Transverse colon (tissue), 4 donors: ENCODE data around the gene AJUBA. TPM values are rescaled to one million over a fixed set of nuclear protein-coding genes. Genes with fewer than 3 reads are reported as not detected.

Source experiments
- DNase-seq: peaks from one replicate; pipeline ENCODE4 v3.0.0-alpha.2; 2019
- H3K27ac ChIP-seq, 4 donors: fragments of 200-600 bp; sonication (generic); 2 replicates each; pipeline ENCODE4 v1.5.1; 2016 to 2018; ENCODE audit warnings: inconsistent platforms in 4 of 4
- H3K27me3 ChIP-seq: fragments of 200-600 bp; sonication (generic); 2 replicates; pipeline ENCODE4 v1.5.1; 2017; ENCODE audit warnings: inconsistent platforms
- H3K36me3 ChIP-seq, 4 donors: fragments of 200-600 bp; sonication (generic); 2 replicates each; pipeline ENCODE4 v1.5.1; 2017 to 2019; ENCODE audit warnings: inconsistent platforms in 4 of 4
- H3K4me1 ChIP-seq, 4 donors: fragments of 200-600 bp; sonication (generic); 2 replicates each; pipeline ENCODE4 v1.5.1; 2017 to 2020; ENCODE audit warnings: inconsistent platforms in 4 of 4
- H3K4me3 ChIP-seq, 4 donors: fragments of 200-600 bp; sonication (generic); 1 replicate in 1 of 4; 2 replicates in 3 of 4; pipeline versions ENCODE4 v1.5.1 to v1.6.1; 2017 to 2019; ENCODE audit warnings: inconsistent platforms in 4 of 4
- H3K9me3 ChIP-seq, 2 donors: fragments of 200-600 bp; sonication (generic); 2 replicates each; pipeline ENCODE4 v1.5.1; 2017 to 2019; ENCODE audit warnings: inconsistent platforms in 2 of 2
- EP300 ChIP-seq: sonication (generic); formaldehyde crosslinking; IDR thresholded peaks from one replicate; pipeline ENCODE4 v1.6.1; 2017; ENCODE audit warnings: antibody characterized with exemption, low read depth
- POLR2A ChIP-seq: fragments of 450-650 bp; IDR thresholded peaks from one replicate; pipeline ENCODE4 v1.6.1; 2016; ENCODE audit warnings: antibody characterized with exemption, mild to moderate bottlenecking, moderate library complexity
- POLR2AphosphoS5 ChIP-seq, 3 donors: sonication (generic); formaldehyde crosslinking; IDR thresholded peaks; one replicate each; pipeline ENCODE4 v1.6.1; 2016; ENCODE audit warnings: antibody characterized with exemption in 3 of 3
- WGBS, 2 donors: methylation state at CpG; one replicate each; pipeline ENCODE4 v1.1.5; 2018; ENCODE audit warnings: low coverage in 1 of 2; 5-methylcytosine and 5-hydroxymethylcytosine counted together
- in situ Hi-C, 4 donors: fragments of 200-750 bp; cut with MboI; loops; one replicate each; pipeline versions ENCODE4 v1.15.0 to v1.15.1; 2017; ENCODE audit warnings: low sequenced_read_pairs in 3 of 4, low pct_ligation_motif_present in 1 of 4, low pct_unique_long_range_greater_than_20kb in 1 of 4
- intact Hi-C: fragments of 100-400 bp; cut with DNase I; formaldehyde crosslinking; loops from one replicate; pipeline ENCODE4 v1.15.1; 2023; ENCODE audit warnings: low total_unique reads
- total RNA-seq, 4 donors: library from RNA; depleted of rRNA; stranded (reverse); fragments of >200 nt; gene quantifications; one replicate each; pipeline ENCODE4 v1.1.0, GENCODE V29; 2016
- TF ChIP-seq, protein P1 (sequence below), 5 experiments: fragments of 200-600 bp in 3 of 5; fragments of 450-650 bp in 2 of 5; sonication (generic) in 3 of 5; IDR thresholded peaks; 1 replicate in 2 of 5; 2 replicates in 3 of 5; pipeline ENCODE4 v1.5.1; 2016 to 2017; ENCODE audit warnings: antibody characterized with exemption in 5 of 5, inconsistent platforms in 3 of 5, mild to moderate bottlenecking in 2 of 5, moderate library complexity in 1 of 5

Gene AJUBA
- total RNA-seq, 4 donors from 2014 or later: 1.8 to 5.2 (median 3.7) TPM; not detected in 1

DNA sequence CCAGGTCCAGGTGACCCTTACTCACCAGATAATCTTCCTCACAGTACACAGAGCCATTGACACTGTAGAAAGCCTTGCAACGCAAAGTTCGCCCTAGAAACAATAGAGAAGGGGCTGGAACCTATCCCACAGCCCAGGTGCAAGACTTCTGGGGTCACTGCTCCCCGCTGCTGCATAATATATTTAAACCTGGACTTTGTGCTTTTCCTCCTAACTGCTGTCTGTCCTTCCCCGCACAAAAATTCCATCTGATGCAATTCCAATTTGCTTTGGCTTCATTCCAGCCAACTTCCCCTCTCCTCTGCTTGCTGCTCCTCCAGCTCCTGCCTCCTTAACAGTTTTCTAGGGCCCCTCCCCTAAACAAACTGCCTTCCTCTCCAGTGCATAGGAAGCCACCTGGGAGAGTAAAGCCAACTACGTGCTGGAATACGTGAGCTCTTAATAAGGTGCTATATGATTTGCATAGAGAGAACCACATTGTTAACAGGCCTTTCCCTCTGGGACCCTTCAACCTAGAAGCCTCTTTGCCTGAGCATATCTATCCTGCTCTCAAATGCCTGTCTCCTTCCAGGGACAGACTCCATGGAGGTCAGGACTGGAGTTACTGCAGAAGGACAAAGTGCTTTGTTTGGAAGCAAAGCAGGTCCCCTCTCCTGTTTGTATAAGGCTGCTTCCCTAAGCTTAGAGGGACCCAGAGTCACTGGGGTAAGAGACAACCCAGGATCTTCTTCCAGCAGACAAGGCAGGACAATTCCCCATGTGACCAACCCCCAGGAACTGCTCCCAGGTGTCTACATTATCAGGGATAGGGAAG, 5.5 kb downstream of the AJUBA start:
- Histone ChIP-seq H3K36me3 (no peaks in the 10 kb centered on the region), H3K4me1 (peaks cover 11 to 53% (median 37%) of the 10 kb centered on the region in 4 donors), H3K4me3 (no peak overlapping the region), H3K27me3 (peaks cover 13% of the 10 kb centered on the region), H3K27ac (peak overlapping the region; percentile 47 to 74 (median 62)), H3K9me3 (no peaks in the 10 kb centered on the region)
- TF ChIP-seq, protein P1, sequence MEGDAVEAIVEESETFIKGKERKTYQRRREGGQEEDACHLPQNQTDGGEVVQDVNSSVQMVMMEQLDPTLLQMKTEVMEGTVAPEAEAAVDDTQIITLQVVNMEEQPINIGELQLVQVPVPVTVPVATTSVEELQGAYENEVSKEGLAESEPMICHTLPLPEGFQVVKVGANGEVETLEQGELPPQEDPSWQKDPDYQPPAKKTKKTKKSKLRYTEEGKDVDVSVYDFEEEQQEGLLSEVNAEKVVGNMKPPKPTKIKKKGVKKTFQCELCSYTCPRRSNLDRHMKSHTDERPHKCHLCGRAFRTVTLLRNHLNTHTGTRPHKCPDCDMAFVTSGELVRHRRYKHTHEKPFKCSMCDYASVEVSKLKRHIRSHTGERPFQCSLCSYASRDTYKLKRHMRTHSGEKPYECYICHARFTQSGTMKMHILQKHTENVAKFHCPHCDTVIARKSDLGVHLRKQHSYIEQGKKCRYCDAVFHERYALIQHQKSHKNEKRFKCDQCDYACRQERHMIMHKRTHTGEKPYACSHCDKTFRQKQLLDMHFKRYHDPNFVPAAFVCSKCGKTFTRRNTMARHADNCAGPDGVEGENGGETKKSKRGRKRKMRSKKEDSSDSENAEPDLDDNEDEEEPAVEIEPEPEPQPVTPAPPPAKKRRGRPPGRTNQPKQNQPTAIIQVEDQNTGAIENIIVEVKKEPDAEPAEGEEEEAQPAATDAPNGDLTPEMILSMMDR (IDR thresholded peaks at IDR 0.05): no peak
- in situ Hi-C loops (loop anchor here in 1 of 4 donors (10.0 kb wide), 1 partner anchor 88 kb away; no protein-coding TSS in a partner anchor), intact Hi-C loops (no loop called here)
- WGBS, 2 donors: 28 to 33% methylated on average over 3 to 6 of the region's 6 CpGs
- peak; percentile 31 for DNase-seq

GRCh38 chr14:22974530-22975313, 7.6 kb downstream of the AJUBA start:
- H3K4me1 ChIP-seq: peaks cover 11 to 34% (median 24%) of the 10 kb centered on the region in 4 donors
- in situ Hi-C loops (loop anchor here in 1 of 4 donors (10.0 kb wide), 1 partner anchor 90 kb away; no protein-coding TSS in a partner anchor), intact Hi-C loops (no loop called here)
- no peak overlapping the region for H3K27ac ChIP-seq
- no peak for DNase-seq
- TF ChIP-seq POLR2AphosphoS5 (IDR thresholded peaks at IDR 0.05): no peak
- TF ChIP-seq POLR2A: no peak
- TF ChIP-seq, protein P1 (IDR thresholded peaks at IDR 0.05): no peak
- no peak for TF ChIP-seq EP300
- no peak overlapping the region for H3K4me3 ChIP-seq
- WGBS, 2 donors: 50 to 65% methylated on average over 2 to 8 of the region's 9 CpGs
- no peaks in the 10 kb centered on the region for H3K9me3 ChIP-seq
- no peaks in the 10 kb centered on the region for H3K27me3 ChIP-seq
- no peaks in the 10 kb centered on the region for H3K36me3 ChIP-seq

DNA sequence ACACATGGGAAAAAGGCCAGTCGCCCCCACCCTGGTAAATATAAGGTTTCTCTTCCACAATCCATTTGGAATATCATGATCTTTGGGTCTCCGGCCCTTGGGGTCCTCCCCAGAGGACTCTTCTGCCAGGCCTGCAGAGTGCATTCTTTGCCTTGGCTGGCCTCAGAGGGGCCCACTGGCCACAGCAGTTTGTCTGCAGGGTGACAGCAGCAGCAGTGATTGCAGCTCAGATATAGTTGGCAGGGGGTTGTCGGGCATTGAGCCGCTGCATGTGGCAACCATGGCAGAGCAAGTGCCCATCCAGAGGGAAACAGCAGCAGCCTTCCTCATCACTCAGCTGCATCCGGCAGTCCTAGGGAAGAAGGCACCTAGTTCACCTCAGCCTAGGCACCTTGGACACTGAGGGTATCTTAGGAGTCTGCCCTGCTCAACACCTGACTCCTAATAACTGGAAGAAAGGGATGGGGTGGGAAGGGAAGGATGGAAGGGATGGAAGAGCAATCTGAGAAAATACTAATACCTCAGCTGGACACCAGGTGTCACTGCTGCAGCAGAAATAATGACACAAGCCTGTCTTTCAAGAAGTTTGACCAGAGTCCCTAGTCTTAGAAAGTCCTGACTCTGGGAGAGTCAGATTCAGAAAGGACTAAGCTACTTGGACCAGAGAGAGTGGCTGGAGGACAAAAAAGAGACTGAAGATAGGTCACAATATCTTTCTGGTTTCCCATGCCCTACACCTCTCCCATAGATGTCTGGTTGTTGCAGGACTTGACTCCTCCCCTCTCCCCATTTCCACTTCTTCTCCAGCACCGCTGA, 8.9 kb downstream of the AJUBA start:
- in situ Hi-C loops (loop anchor here in 1 of 4 donors (10.0 kb wide), 1 partner anchor 91 kb away; no protein-coding TSS in a partner anchor), intact Hi-C loops (no loop called here)
- DNase-seq: peak; percentile 55
- TF ChIP-seq, protein P1 (IDR thresholded peaks at IDR 0.05): peak; percentile 69 to 80 (median 70)
- TF ChIP-seq POLR2A (no peak), EP300 (no peak)
- no peaks in the 10 kb centered on the region for H3K36me3 ChIP-seq
- no peak overlapping the region for H3K4me3 ChIP-seq
- H3K27ac ChIP-seq: no peak overlapping the region
- H3K27me3 ChIP-seq: no peaks in the 10 kb centered on the region
- no peaks in the 10 kb centered on the region for H3K9me3 ChIP-seq
- peaks cover 11 to 23% (median 21%) of the 10 kb centered on the region in 4 donors for H3K4me1 ChIP-seq
- 64 to 78% methylated on average over 2 to 6 of the region's 6 CpGs for WGBS, 2 donors
